HepG2 (cell line): ENCODE measurements around the gene PLAGL2. TPM values are rescaled to one million over a fixed set of nuclear protein-coding genes. Genes with fewer than 3 reads are reported as not detected.

Experiments
- ATF7-NPFF ChIP-seq: sonication (generic); formaldehyde crosslinking; IDR thresholded peaks from 2 replicates; pipeline ENCODE4 v1.8.1; 2023; ENCODE audit warnings: mild to moderate bottlenecking, low read depth, missing genetic modification reagents, moderate library complexity
- BRCA1 ChIP-seq: sonication (generic); formaldehyde crosslinking; IDR thresholded peaks from 2 replicates; pipeline ENCODE4 v1.4.0; 2020; ENCODE audit warnings: missing genetic modification reagents
- HMGXB3 ChIP-seq: sonication (generic); formaldehyde crosslinking; IDR thresholded peaks from 2 replicates; pipeline ENCODE4 v1.4.0; 2020; ENCODE audit warnings: missing genetic modification reagents, borderline replicate concordance
- NFATC3 ChIP-seq: sonication (generic); formaldehyde crosslinking; IDR thresholded peaks from 2 replicates; pipeline ENCODE4 v1.5.1; 2020; ENCODE audit warnings: mild to moderate bottlenecking, missing genetic modification reagents
- NR2F6 ChIP-seq, 2 experiments: IDR thresholded peaks; 2 replicates each; pipeline ENCODE4 v1.6.1; 2016; ENCODE audit warnings: antibody characterized with exemption in 1 of 2, mild to moderate bottlenecking in 1 of 2
- POLR2A ChIP-seq, 2 experiments: IDR thresholded peaks; 2 replicates each; pipeline ENCODE4 v1.6.1; 2011; ENCODE audit warnings: low read depth in 2 of 2, low read length in 2 of 2, mild to moderate bottlenecking in 1 of 2, moderate library complexity in 1 of 2; ENCODE audit not compliant: insufficient read depth in 1 of 2
- PPARG ChIP-seq: conservative IDR thresholded peaks from 2 replicates; pipeline ENCODE4 v1.6.1; 2016; ENCODE audit warnings: missing biosample characterization, missing genetic modification reagents
- XRCC5 ChIP-seq: fragments of 200-400 bp; formaldehyde crosslinking; optimal IDR thresholded peaks from 2 replicates; pipeline ENCODE3; 2017; ENCODE audit warnings: mild to moderate bottlenecking, low read length
- ZNF292 ChIP-seq: sonication (generic); formaldehyde crosslinking; IDR thresholded peaks from 2 replicates; pipeline ENCODE4 v1.8.1; 2022; ENCODE audit warnings: mild to moderate bottlenecking, low read depth, missing genetic modification reagents, borderline replicate concordance
- ZNF737 ChIP-seq: sonication (generic); formaldehyde crosslinking; IDR thresholded peaks from 2 replicates; pipeline ENCODE4 v1.5.0; 2020; ENCODE audit warnings: missing genetic modification reagents, mild to moderate bottlenecking, borderline replicate concordance
- polyA plus RNA-seq, 8 experiments: library from polyadenylated mRNA; depleted of rRNA in 3 of 8; stranded (reverse) in 7 of 8; unstranded in 1 of 8; fragments of >200 nt; fragmentation: Illumina TruSeq in 4 of 8; extraction: Trizol in 4 of 8; gene quantifications; 2 replicates each; pipeline versions ENCODE4 v1.2.1 to v1.2.3, GENCODE V29; 2011 to 2016; ENCODE audit warnings: low read depth in 4 of 8, missing spikeins in 1 of 8, mixed read lengths in 1 of 8; ENCODE audit not compliant: insufficient read depth in 1 of 8
- total RNA-seq, 5 experiments: library from RNA; depleted of rRNA; stranded (reverse); fragments of >200 nt; fragmentation: Illumina TruSeq; extraction: Trizol; gene quantifications; 2 replicates each; pipeline ENCODE4 v1.2.3, GENCODE V29; 2016; ENCODE audit warnings: low read depth in 1 of 5
- TF ChIP-seq, protein P1 (sequence below): sonication (generic); formaldehyde crosslinking; IDR thresholded peaks from 2 replicates; pipeline ENCODE4 v1.5.0; 2020; ENCODE audit warnings: mild to moderate bottlenecking, missing genetic modification reagents, borderline replicate concordance
- TF ChIP-seq, protein P2 (sequence below): sonication (generic); formaldehyde crosslinking; IDR thresholded peaks from 2 replicates; pipeline ENCODE4 v1.4.0; 2020; ENCODE audit warnings: missing genetic modification reagents
- TF ChIP-seq, protein P3 (sequence below): sonication (generic); formaldehyde crosslinking; IDR thresholded peaks from 2 replicates; pipeline ENCODE4 v1.5.0; 2020; ENCODE audit warnings: mild to moderate bottlenecking, missing genetic modification reagents, moderate library complexity
- TF ChIP-seq, protein P4 (sequence below): sonication (generic); formaldehyde crosslinking; conservative IDR thresholded peaks from 2 replicates; pipeline ENCODE4 v1.4.0; 2020; ENCODE audit warnings: missing genetic modification reagents

Gene PLAGL2
- total and polyA plus RNA-seq, 2 of the 13 experiments (the other 11 are each of a cell fraction or from before 2014, with no cell fraction given) = 15.2 to 15.3 TPM

DNA sequence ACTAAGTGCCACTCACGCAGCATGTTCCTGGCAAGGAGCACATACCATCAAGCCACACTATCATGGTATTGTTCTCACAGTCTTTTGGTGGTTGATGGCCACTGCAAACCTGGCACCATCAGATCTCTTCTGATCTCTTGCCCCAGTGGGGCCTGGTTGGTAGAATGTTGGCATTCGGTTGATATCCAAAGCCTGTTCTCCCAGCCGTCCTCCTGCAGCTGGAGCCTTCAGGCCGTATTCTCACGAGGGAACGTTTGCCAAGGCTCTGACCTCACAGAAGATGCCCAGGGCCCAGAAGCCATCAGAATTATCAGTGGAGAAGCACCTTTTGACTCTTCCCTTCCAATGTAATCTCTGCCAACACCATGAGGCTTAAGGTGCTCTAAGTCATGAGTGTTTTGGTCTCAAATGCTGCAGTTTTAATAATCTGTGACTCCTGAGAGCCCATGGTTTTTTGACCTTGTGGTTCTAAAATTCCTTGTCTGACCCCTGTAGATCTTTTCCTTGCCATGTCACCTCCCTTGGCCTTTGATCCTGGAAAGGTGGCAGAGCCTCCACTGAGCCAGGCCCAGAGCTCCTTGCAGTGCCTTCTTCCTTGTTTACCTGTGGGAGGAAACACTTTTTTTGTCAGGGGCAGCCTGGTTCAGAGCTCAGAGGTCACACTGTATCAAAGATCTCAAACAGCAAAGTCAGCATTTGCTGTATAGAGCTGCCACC, 27.9 kb upstream of the PLAGL2 start (continued):
- TF ChIP-seq, protein P1, sequence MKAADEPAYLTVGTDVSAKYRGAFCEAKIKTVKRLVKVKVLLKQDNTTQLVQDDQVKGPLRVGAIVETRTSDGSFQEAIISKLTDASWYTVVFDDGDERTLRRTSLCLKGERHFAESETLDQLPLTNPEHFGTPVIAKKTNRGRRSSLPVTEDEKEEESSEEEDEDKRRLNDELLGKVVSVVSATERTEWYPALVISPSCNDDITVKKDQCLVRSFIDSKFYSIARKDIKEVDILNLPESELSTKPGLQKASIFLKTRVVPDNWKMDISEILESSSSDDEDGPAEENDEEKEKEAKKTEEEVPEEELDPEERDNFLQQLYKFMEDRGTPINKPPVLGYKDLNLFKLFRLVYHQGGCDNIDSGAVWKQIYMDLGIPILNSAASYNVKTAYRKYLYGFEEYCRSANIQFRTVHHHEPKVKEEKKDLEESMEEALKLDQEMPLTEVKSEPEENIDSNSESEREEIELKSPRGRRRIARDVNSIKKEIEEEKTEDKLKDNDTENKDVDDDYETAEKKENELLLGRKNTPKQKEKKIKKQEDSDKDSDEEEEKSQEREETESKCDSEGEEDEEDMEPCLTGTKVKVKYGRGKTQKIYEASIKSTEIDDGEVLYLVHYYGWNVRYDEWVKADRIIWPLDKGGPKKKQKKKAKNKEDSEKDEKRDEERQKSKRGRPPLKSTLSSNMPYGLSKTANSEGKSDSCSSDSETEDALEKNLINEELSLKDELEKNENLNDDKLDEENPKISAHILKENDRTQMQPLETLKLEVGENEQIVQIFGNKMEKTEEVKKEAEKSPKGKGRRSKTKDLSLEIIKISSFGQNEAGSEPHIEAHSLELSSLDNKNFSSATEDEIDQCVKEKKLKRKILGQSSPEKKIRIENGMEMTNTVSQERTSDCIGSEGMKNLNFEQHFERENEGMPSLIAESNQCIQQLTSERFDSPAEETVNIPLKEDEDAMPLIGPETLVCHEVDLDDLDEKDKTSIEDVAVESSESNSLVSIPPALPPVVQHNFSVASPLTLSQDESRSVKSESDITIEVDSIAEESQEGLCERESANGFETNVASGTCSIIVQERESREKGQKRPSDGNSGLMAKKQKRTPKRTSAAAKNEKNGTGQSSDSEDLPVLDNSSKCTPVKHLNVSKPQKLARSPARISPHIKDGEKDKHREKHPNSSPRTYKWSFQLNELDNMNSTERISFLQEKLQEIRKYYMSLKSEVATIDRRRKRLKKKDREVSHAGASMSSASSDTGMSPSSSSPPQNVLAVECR (CRISPR knock-in tag) = peak; percentile 45; the same call in 1 of the 2 replicates
- TF ChIP-seq NFATC3 (no peak), BRCA1 (CRISPR knock-in tag) (no peak), ZNF737 (CRISPR knock-in tag) (no peak), HMGXB3 (0 out of 2 replicates have a peak, but pooled peaks have one; percentile 36), ATF7-NPFF (no peak), XRCC5 (no peak), ZNF292 (CRISPR knock-in tag) (no peak), NR2F6 (IDR thresholded peaks at IDR 0.05) (peak; percentile 86), NR2F6 (CRISPR knock-in tag; IDR thresholded peaks at IDR 0.05) (peak; percentile 93), PPARG (CRISPR knock-in tag) (peak; percentile 52; the same call in 1 of the 2 replicates), POLR2A (IDR thresholded peaks at IDR 0.05; ENCODE audit: insufficient read depth in 1 of 2, low read depth in 2 of 2, low read length in 2 of 2) (no peak)
- TF ChIP-seq, protein P2, sequence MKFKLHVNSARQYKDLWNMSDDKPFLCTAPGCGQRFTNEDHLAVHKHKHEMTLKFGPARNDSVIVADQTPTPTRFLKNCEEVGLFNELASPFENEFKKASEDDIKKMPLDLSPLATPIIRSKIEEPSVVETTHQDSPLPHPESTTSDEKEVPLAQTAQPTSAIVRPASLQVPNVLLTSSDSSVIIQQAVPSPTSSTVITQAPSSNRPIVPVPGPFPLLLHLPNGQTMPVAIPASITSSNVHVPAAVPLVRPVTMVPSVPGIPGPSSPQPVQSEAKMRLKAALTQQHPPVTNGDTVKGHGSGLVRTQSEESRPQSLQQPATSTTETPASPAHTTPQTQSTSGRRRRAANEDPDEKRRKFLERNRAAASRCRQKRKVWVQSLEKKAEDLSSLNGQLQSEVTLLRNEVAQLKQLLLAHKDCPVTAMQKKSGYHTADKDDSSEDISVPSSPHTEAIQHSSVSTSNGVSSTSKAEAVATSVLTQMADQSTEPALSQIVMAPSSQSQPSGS = no peak
- TF ChIP-seq, protein P3, sequence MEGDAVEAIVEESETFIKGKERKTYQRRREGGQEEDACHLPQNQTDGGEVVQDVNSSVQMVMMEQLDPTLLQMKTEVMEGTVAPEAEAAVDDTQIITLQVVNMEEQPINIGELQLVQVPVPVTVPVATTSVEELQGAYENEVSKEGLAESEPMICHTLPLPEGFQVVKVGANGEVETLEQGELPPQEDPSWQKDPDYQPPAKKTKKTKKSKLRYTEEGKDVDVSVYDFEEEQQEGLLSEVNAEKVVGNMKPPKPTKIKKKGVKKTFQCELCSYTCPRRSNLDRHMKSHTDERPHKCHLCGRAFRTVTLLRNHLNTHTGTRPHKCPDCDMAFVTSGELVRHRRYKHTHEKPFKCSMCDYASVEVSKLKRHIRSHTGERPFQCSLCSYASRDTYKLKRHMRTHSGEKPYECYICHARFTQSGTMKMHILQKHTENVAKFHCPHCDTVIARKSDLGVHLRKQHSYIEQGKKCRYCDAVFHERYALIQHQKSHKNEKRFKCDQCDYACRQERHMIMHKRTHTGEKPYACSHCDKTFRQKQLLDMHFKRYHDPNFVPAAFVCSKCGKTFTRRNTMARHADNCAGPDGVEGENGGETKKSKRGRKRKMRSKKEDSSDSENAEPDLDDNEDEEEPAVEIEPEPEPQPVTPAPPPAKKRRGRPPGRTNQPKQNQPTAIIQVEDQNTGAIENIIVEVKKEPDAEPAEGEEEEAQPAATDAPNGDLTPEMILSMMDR = no peak
- TF ChIP-seq, protein P4, sequence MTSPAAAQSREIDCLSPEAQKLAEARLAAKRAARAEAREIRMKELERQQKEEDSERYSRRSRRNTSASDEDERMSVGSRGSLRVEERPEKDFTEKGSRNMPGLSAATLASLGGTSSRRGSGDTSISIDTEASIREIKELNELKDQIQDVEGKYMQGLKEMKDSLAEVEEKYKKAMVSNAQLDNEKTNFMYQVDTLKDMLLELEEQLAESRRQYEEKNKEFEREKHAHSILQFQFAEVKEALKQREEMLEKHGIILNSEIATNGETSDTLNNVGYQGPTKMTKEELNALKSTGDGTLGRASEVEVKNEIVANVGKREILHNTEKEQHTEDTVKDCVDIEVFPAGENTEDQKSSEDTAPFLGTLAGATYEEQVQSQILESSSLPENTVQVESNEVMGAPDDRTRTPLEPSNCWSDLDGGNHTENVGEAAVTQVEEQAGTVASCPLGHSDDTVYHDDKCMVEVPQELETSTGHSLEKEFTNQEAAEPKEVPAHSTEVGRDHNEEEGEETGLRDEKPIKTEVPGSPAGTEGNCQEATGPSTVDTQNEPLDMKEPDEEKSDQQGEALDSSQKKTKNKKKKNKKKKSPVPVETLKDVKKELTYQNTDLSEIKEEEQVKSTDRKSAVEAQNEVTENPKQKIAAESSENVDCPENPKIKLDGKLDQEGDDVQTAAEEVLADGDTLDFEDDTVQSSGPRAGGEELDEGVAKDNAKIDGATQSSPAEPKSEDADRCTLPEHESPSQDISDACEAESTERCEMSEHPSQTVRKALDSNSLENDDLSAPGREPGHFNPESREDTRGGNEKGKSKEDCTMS (CRISPR knock-in tag) = no peak
